NCI-H146 treated with DMSO at 0.1 percent for 48 hours (cell line): ENCODE results near the gene RBMX2.
"Not testable (repeated sequence)": the region's sequence is repeated elsewhere in the genome, so short reads cannot be mapped to it uniquely, and the experiment has no call there.

Experiments used
- DNase-seq: peaks from one replicate; lab custom pipeline; 2025; ENCODE audit not compliant: unreplicated experiment; lab: John Stamatoyannopoulos, UW

The RBMX2 gene

GRCh38 chrX:130401415-130402207, at the start of gene RBMX2:
Gene RBMX2, plus strand, starts transcription at chrX:130401987. Its CDS starts 46 bp downstream, at chrX:130402033.
- DNase-seq: peak; percentile 65

GRCh38 chrX:130352050-130352449, 49.7 kb upstream of the RBMX2 start:
- not testable (repeated sequence) for DNase-seq

GRCh38 chrX:130376077-130376476, 25.7 kb upstream of the RBMX2 start:
- no peak for DNase-seq

GRCh38 chrX:130378024-130378669, 23.6 kb upstream of the RBMX2 start:
- no peak for DNase-seq

GRCh38 chrX:130385520-130385919, 16.3 kb upstream of the RBMX2 start, which contains the start of gene GPR119:
Gene GPR119, minus strand, starts transcription at chrX:130385674. Its CDS starts 227 bp downstream, at chrX:130385447.
- no peak for DNase-seq

GRCh38 chrX:130386408-130386808, 15.4 kb upstream of the RBMX2 start:
- DNase-seq: no peak

- DNase-seq: peak; percentile 4
These were observed 8.2 kb upstream of the RBMX2 start for GRCh38 chrX:130393451-130394074.

GRCh38 chrX:130395341-130395740, 6.4 kb upstream of the RBMX2 start:
- DNase-seq: no peak

- no peak for DNase-seq
These were observed 459 bp downstream of the RBMX2 start for GRCh38 chrX:130402208-130402684.

GRCh38 chrX:130413415-130413814, 11.6 kb downstream of the RBMX2 start:
- DNase-seq: no peak

GRCh38 chrX:130414800-130415199, 13.0 kb downstream of the RBMX2 start:
- DNase-seq: no peak

GRCh38 chrX:130415201-130415600, 13.4 kb downstream of the RBMX2 start:
- DNase-seq: no peak

- DNase-seq: no peak
These were observed 15.0 kb downstream of the RBMX2 start for GRCh38 chrX:130416785-130417184.

- DNase-seq: no peak
These were observed 16.3 kb downstream of the RBMX2 start for GRCh38 chrX:130418066-130418465.

GRCh38 chrX:130418740-130419139, 17.0 kb downstream of the RBMX2 start:
- DNase-seq: no peak

- DNase-seq: peak; percentile 3
These were observed 17.5 kb downstream of the RBMX2 start for GRCh38 chrX:130419263-130419662.

- DNase-seq: no peak
These were observed 24.7 kb downstream of the RBMX2 start for GRCh38 chrX:130426531-130426930.

GRCh38 chrX:130429236-130429635, 27.4 kb downstream of the RBMX2 start:
- DNase-seq: not testable (repeated sequence)

GRCh38 chrX:130435937-130436336, 34.1 kb downstream of the RBMX2 start:
- DNase-seq: no peak

GRCh38 chrX:130437996-130438395, 36.2 kb downstream of the RBMX2 start:
- not testable (repeated sequence) for DNase-seq

GRCh38 chrX:130443875-130444274, 42.1 kb downstream of the RBMX2 start:
- DNase-seq: no peak
